Measurements from ENCODE around the gene COG4. TPM values are rescaled to one million over a fixed set of nuclear protein-coding genes. Genes with fewer than 3 reads are reported as not detected.
A peak's percentile ranks its signal among the peaks of the same experiment; 100 is the strongest.

COG4 gene
- total RNA-seq, 1 donor from 2014 or later = 42.6 TPM

GRCh38 chr16:70434484-70435260, 88.7 kb downstream of the COG4 start:
- DNase-seq (ENCODE audit: low spot score) = no peak

GRCh38 chr16:70433458-70434103, 89.8 kb downstream of the COG4 start:
- peak; percentile 90 for DNase-seq (ENCODE audit: low spot score)

- DNase-seq (ENCODE audit: low spot score) = peak; percentile 55
These were observed 90.5 kb downstream of the COG4 start for GRCh38 chr16:70432723-70433457.

- no peak for DNase-seq (ENCODE audit: low spot score)
These were observed 91.0 kb downstream of the COG4 start for GRCh38 chr16:70432356-70432722.

GRCh38 chr16:70430667-70431536, 92.5 kb downstream of the COG4 start:
- DNase-seq (ENCODE audit: low spot score) = peak; percentile 42

Other genes starting within 250 kb of the COG4 start
- 51.3 TPM for gene AARS1, start 234.0 kb downstream of the COG4 start, total RNA-seq (ENCODE audit: insufficient read depth, low replicate concordance)
- 10.4 TPM for gene DDX19B, start 224.4 kb downstream of the COG4 start, total RNA-seq (ENCODE audit: insufficient read depth, low replicate concordance)
- 54.7 TPM for gene DDX19A, start 176.7 kb downstream of the COG4 start, total RNA-seq (ENCODE audit: insufficient read depth, low replicate concordance)
- 21.7 TPM for gene ST3GAL2, start 84.5 kb downstream of the COG4 start, total RNA-seq (ENCODE audit: insufficient read depth, low replicate concordance)
- gene FCSK, start 69.0 kb downstream of the COG4 start, total RNA-seq (ENCODE audit: insufficient read depth, low replicate concordance) = 6.5 TPM
- gene SF3B3, start 262 bp upstream of the COG4 start, total RNA-seq (ENCODE audit: insufficient read depth, low replicate concordance) = 64.0 TPM
- 22.6 TPM for gene IL34, start 123.0 kb upstream of the COG4 start, total RNA-seq (ENCODE audit: insufficient read depth, low replicate concordance)
- gene MTSS2, start 162.5 kb upstream of the COG4 start, total RNA-seq (ENCODE audit: insufficient read depth, low replicate concordance) = 32.5 TPM